Measurements from ENCODE around the gene ZNF367. TPM values are rescaled to one million over a fixed set of nuclear protein-coding genes. Genes with fewer than 3 reads are reported as not detected.

ZNF367 gene
- polyA plus RNA-seq, 1 donor (not counting 4 experiments of a cell fraction or from before 2014, with no cell fraction given): 2.2 TPM

GRCh38 chr9:96340707-96341106 is 77.5 kb downstream of the ZNF367 start:
- H3K9me3 ChIP-seq (ENCODE audit: control insufficient read depth, low read depth, low read length): no peaks in the 10 kb centered on the region
- H3K4me1 ChIP-seq (ENCODE audit: control insufficient read depth, extremely low read depth, insufficient read depth, low read length): peaks cover 22% of the 10 kb centered on the region
- DNase-seq (ENCODE audit: low read depth, low spot score) (no peak), FAIRE-seq (no peak)
- no peak overlapping the region for H3K4me3 ChIP-seq (ENCODE audit: control insufficient read depth in 2 of 3, extremely low read depth in 1 of 3, insufficient read depth in 2 of 3, low read depth in 1 of 3, low read length in 3 of 3)
- no peaks in the 10 kb centered on the region for H4K20me1 ChIP-seq (ENCODE audit: control insufficient read depth, extremely low read depth, insufficient read depth, low read length)
- TF ChIP-seq EZH2 (IDR thresholded peaks at IDR 0.05; ENCODE audit: low read length) (no peak), CTCF (optimal IDR thresholded peaks at IDR 0.05 in 1 of 3, IDR thresholded peaks at IDR 0.05 in 1 of 3, conservative IDR thresholded peaks at IDR 0.05 in 1 of 3; ENCODE audit: extremely low read depth in 1 of 3, insufficient read depth in 2 of 3, low read length in 3 of 3) (no peak)
- H3K27me3 ChIP-seq (ENCODE audit: control insufficient read depth, extremely low read depth, insufficient read depth, low read length): no peaks in the 10 kb centered on the region
- H3K9me1 ChIP-seq (ENCODE audit: control insufficient read depth, extremely low read depth, insufficient read depth, low read length): no peaks in the 10 kb centered on the region
- no peak overlapping the region for H3K9ac ChIP-seq (ENCODE audit: control insufficient read depth, extremely low read depth, insufficient read depth, low read length)
- dilution Hi-C loops (cut with MboI; ENCODE audit: extremely low pct_ligation_motif_present, low sequenced_read_pairs): no loop called here
- H3K79me2 ChIP-seq (ENCODE audit: control insufficient read depth, insufficient read depth, low read length): no peaks in the 10 kb centered on the region
- H3K4me2 ChIP-seq (ENCODE audit: control insufficient read depth, extremely low read depth, insufficient read depth, low read depth, low read length): no peak overlapping the region
- H3K27ac ChIP-seq (ENCODE audit: control insufficient read depth, insufficient read depth, low read length): no peak overlapping the region
- H2AFZ ChIP-seq (ENCODE audit: control insufficient read depth, low read length): no peak overlapping the region
- H3K36me3 ChIP-seq (ENCODE audit: control insufficient read depth in 2 of 2, extremely low read depth in 1 of 2, insufficient read depth in 2 of 2, low read length in 2 of 2): peaks cover 0 to 4% of the 10 kb centered on the region in 2 experiments

GRCh38 chr9:96338299-96338698 is 79.9 kb downstream of the ZNF367 start:
- Histone ChIP-seq H3K4me2 (ENCODE audit: control insufficient read depth, extremely low read depth, insufficient read depth, low read depth, low read length) (no peak overlapping the region), H3K9ac (ENCODE audit: control insufficient read depth, extremely low read depth, insufficient read depth, low read length) (no peak overlapping the region), H2AFZ (ENCODE audit: control insufficient read depth, low read length) (no peak overlapping the region), H3K27me3 (ENCODE audit: control insufficient read depth, extremely low read depth, insufficient read depth, low read length) (no peaks in the 10 kb centered on the region), H3K79me2 (ENCODE audit: control insufficient read depth, insufficient read depth, low read length) (no peaks in the 10 kb centered on the region), H3K27ac (ENCODE audit: control insufficient read depth, insufficient read depth, low read length) (no peak overlapping the region), H3K4me3 (ENCODE audit: control insufficient read depth in 2 of 3, extremely low read depth in 1 of 3, insufficient read depth in 2 of 3, low read depth in 1 of 3, low read length in 3 of 3) (no peak overlapping the region), H3K9me3 (ENCODE audit: control insufficient read depth, low read depth, low read length) (no peaks in the 10 kb centered on the region), H3K9me1 (ENCODE audit: control insufficient read depth, extremely low read depth, insufficient read depth, low read length) (no peaks in the 10 kb centered on the region), H4K20me1 (ENCODE audit: control insufficient read depth, extremely low read depth, insufficient read depth, low read length) (no peaks in the 10 kb centered on the region), H3K4me1 (ENCODE audit: control insufficient read depth, extremely low read depth, insufficient read depth, low read length) (peaks cover 19% of the 10 kb centered on the region), H3K36me3 (ENCODE audit: control insufficient read depth in 2 of 2, extremely low read depth in 1 of 2, insufficient read depth in 2 of 2, low read length in 2 of 2) (peaks cover 0 to 4% of the 10 kb centered on the region in 2 experiments)
- TF ChIP-seq EZH2 (IDR thresholded peaks at IDR 0.05; ENCODE audit: low read length): no peak
- no peak for TF ChIP-seq CTCF (optimal IDR thresholded peaks at IDR 0.05 in 1 of 3, IDR thresholded peaks at IDR 0.05 in 1 of 3, conservative IDR thresholded peaks at IDR 0.05 in 1 of 3; ENCODE audit: extremely low read depth in 1 of 3, insufficient read depth in 2 of 3, low read length in 3 of 3)
- dilution Hi-C loops (cut with MboI; ENCODE audit: extremely low pct_ligation_motif_present, low sequenced_read_pairs): no loop called here
- FAIRE-seq (no peak), DNase-seq (ENCODE audit: low read depth, low spot score) (no peak)

Other genes with a start within 250 kb of the ZNF367 start
- gene HSD17B3, start 116.2 kb downstream of the ZNF367 start, polyA plus RNA-seq: 0.10 to 0.17 TPM in 2 of 3 replicates, not detected in the other
- gene SLC35D2, start 34.7 kb downstream of the ZNF367 start, polyA plus RNA-seq: 12.4 to 20.4 TPM (median 19.8 TPM) in 3 replicates
- gene HABP4, start 31.8 kb upstream of the ZNF367 start, polyA plus RNA-seq: 4.5 to 7.7 TPM (median 6.8 TPM) in 3 replicates
- gene CDC14B, start 201.5 kb upstream of the ZNF367 start, polyA plus RNA-seq: 4.5 to 9.3 TPM (median 7.5 TPM) in 3 replicates
- 4.2 to 10.1 TPM (median 8.6 TPM) in 3 replicates for gene PRXL2C, start 236.9 kb upstream of the ZNF367 start, polyA plus RNA-seq

Data from keratinocyte (primary cell).